H1 (cell line): ENCODE data around the gene SPEN. TPM values are rescaled to one million over a fixed set of nuclear protein-coding genes. Genes with fewer than 3 reads are reported as not detected.

Source experiments
- CTCF ChIA-PET: fragments of 300-600 bp; sonication (Branson Sonifier 250); formaldehyde crosslinking; loops from one replicate; lab custom pipeline; 2021; ENCODE audit not compliant: partially characterized antibody; lab: Charles Lee
- POLR2A ChIA-PET: fragments of 300-600 bp; sonication (Branson Sonifier 250); formaldehyde crosslinking; loops from one replicate; lab custom pipeline; 2021; ENCODE audit warnings: inconsistent platforms; ENCODE audit not compliant: partially characterized antibody; lab: Charles Lee
- DNase-seq, 2 experiments: peaks; one replicate each; pipeline versions ENCODE4 v3.0.0 to v3.0.0-alpha.2; 2010 to 2022; ENCODE audit warnings: low spot score in 2 of 2, low read depth in 1 of 2, mixed read lengths in 1 of 2
- FAIRE-seq: peaks from 2 replicates; lab custom pipeline; 2011; peaks lifted over from hg19 to GRCh38; lab: Jason Lieb, UNC
- H2AFZ ChIP-seq: 2 replicates; pipeline ENCODE4 v1.8.1; 2012; ENCODE audit warnings: low read length, inconsistent platforms
- H2AK5ac ChIP-seq: 2 replicates; pipeline ENCODE4 v1.6.1; 2013; ENCODE audit warnings: low read depth, low read length
- H2BK120ac ChIP-seq: replicated peaks from 2 replicates; pipeline ENCODE3; 2013; ENCODE audit warnings: low read depth, low read length, inconsistent platforms
- H2BK12ac ChIP-seq: 2 replicates; pipeline ENCODE4 v1.6.1; 2013; ENCODE audit warnings: low read depth, low read length
- H2BK15ac ChIP-seq: 2 replicates; pipeline ENCODE4 v1.6.1; 2013; ENCODE audit warnings: low read length
- H2BK20ac ChIP-seq: 2 replicates; pipeline ENCODE4 v1.6.1; 2013; ENCODE audit warnings: low read length
- H2BK5ac ChIP-seq: 2 replicates; pipeline ENCODE4 v1.6.1; 2013; ENCODE audit warnings: low read depth, low read length
- H3K14ac ChIP-seq: 2 replicates; pipeline ENCODE4 v1.6.1; 2013; ENCODE audit warnings: inconsistent platforms; ENCODE audit not compliant: insufficient read length
- H3K18ac ChIP-seq: 2 replicates; pipeline ENCODE4 v1.6.1; 2013; ENCODE audit warnings: low read length; ENCODE audit errors: extremely low read depth
- H3K23ac ChIP-seq: 2 replicates; pipeline ENCODE4 v1.6.1; 2013; ENCODE audit warnings: inconsistent platforms; ENCODE audit not compliant: insufficient read length
- H3K23me2 ChIP-seq: 2 replicates; pipeline ENCODE4 v1.6.1; 2013; ENCODE audit warnings: low read depth, low read length
- H3K27ac ChIP-seq: 2 replicates; pipeline ENCODE4 v1.6.1; 2011; ENCODE audit warnings: low read depth, low read length, inconsistent platforms
- H3K27me3 ChIP-seq, 4 experiments: replicated peaks in 1 of 4; 1 replicate in 1 of 4; 2 replicates in 3 of 4; pipeline versions ENCODE4 v1.6.1 to v1.8.1; 2011 to 2013; ENCODE audit warnings: low read length in 3 of 4, mild to moderate bottlenecking in 3 of 4, inconsistent platforms in 2 of 4, mixed read lengths in 2 of 4, moderate library complexity in 1 of 4; ENCODE audit not compliant: control insufficient read depth in 3 of 4, insufficient read depth in 3 of 4; ENCODE audit errors: extremely low read depth in 1 of 4
- H3K36me3 ChIP-seq, 4 experiments: 2 replicates each; pipeline versions ENCODE4 v1.6.1 to v1.8.1; 2011 to 2013; ENCODE audit warnings: mild to moderate bottlenecking in 4 of 4, low read length in 3 of 4, moderate library complexity in 2 of 4, control low read depth in 1 of 4, inconsistent platforms in 1 of 4; ENCODE audit not compliant: insufficient read depth in 4 of 4, control insufficient read depth in 2 of 4
- H3K4ac ChIP-seq: replicated peaks from 2 replicates; pipeline ENCODE3; 2013; ENCODE audit warnings: low read length, low read depth, mixed read lengths, inconsistent platforms; ENCODE audit not compliant: insufficient read length
- H3K4me1 ChIP-seq, 4 experiments: replicated peaks in 1 of 4; 1 replicate in 1 of 4; 2 replicates in 3 of 4; pipeline versions ENCODE4 v1.6.1 to v1.8.1; 2011 to 2013; ENCODE audit warnings: low read length in 3 of 4, inconsistent platforms in 2 of 4, mixed read lengths in 1 of 4; ENCODE audit not compliant: insufficient read depth in 4 of 4, control insufficient read depth in 3 of 4
- H3K4me2 ChIP-seq, 2 experiments: 2 replicates each; pipeline versions ENCODE4 v1.6.1 to v1.8.1; 2011 to 2013; ENCODE audit warnings: low read depth in 2 of 2, low read length in 2 of 2, control low read depth in 1 of 2, inconsistent platforms in 1 of 2, mild to moderate bottlenecking in 1 of 2; ENCODE audit not compliant: insufficient read depth in 1 of 2
- H3K4me3 ChIP-seq, 4 experiments: fragments of 200-600, 300-600 bp in 1 of 4; sonication (generic), shearing (Covaris generic), sonication (Bioruptor Twin) in 1 of 4; 2 replicates each; pipeline versions ENCODE4 v1.5.1 to v1.8.1; 2011 to 2016; ENCODE audit warnings: low read length in 4 of 4, low read depth in 3 of 4, control low read depth in 2 of 4, inconsistent platforms in 2 of 4, mild to moderate bottlenecking in 2 of 4, mixed read lengths in 1 of 4, moderate library complexity in 1 of 4; ENCODE audit not compliant: insufficient read depth in 2 of 4; ENCODE audit errors: extremely low read depth in 1 of 4
- H3K56ac ChIP-seq: replicated peaks from 2 replicates; pipeline ENCODE3; 2013; ENCODE audit warnings: low read depth, mild to moderate bottlenecking, mixed read lengths, low read length, inconsistent platforms; ENCODE audit not compliant: insufficient read length
- H3K79me1 ChIP-seq: 2 replicates; pipeline ENCODE4 v1.6.1; 2013; ENCODE audit warnings: low read depth, low read length, control low read depth
- H3K79me2 ChIP-seq, 2 experiments: 2 replicates each; pipeline versions ENCODE4 v1.6.1 to v1.8.1; 2012 to 2013; ENCODE audit warnings: low read length in 2 of 2, mild to moderate bottlenecking in 2 of 2, inconsistent platforms in 1 of 2; ENCODE audit not compliant: insufficient read depth in 2 of 2, control insufficient read depth in 1 of 2
- H3K9ac ChIP-seq, 4 experiments: replicated peaks in 1 of 4; 1 replicate in 1 of 4; 2 replicates in 3 of 4; pipeline versions ENCODE4 v1.6.1 to v1.8.1; 2011 to 2013; ENCODE audit warnings: low read depth in 3 of 4, low read length in 3 of 4, control low read depth in 2 of 4, mild to moderate bottlenecking in 2 of 4, moderate library complexity in 2 of 4, inconsistent platforms in 1 of 4; ENCODE audit errors: extremely low read depth in 1 of 4
- H3K9me3 ChIP-seq, 2 experiments: 2 replicates each; pipeline versions ENCODE4 v1.6.1 to v1.8.1; 2012 to 2013; ENCODE audit warnings: mild to moderate bottlenecking in 2 of 2, moderate library complexity in 2 of 2, control low read depth in 1 of 2, inconsistent platforms in 1 of 2, low read depth in 1 of 2, low read length in 1 of 2, mixed read lengths in 1 of 2; ENCODE audit not compliant: insufficient read depth in 2 of 2
- H4K20me1 ChIP-seq, 2 experiments: replicated peaks in 1 of 2; 2 replicates each; pipeline versions ENCODE3 to v1.8.1; 2011 to 2013; ENCODE audit warnings: inconsistent platforms in 2 of 2, low read length in 2 of 2, mild to moderate bottlenecking in 1 of 2; ENCODE audit not compliant: insufficient read depth in 2 of 2, control insufficient read depth in 1 of 2
- H4K5ac ChIP-seq: 2 replicates; pipeline ENCODE4 v1.6.1; 2013; ENCODE audit warnings: low read length, low read depth, mixed read lengths, inconsistent platforms; ENCODE audit not compliant: insufficient read length
- H4K8ac ChIP-seq: 2 replicates; pipeline ENCODE4 v1.8.0; 2013; ENCODE audit warnings: mild to moderate bottlenecking, moderate library complexity, low read length, inconsistent platforms; ENCODE audit not compliant: insufficient read depth; ENCODE audit errors: extremely low read depth
- H4K91ac ChIP-seq: replicated peaks from 2 replicates; pipeline ENCODE3; 2013; ENCODE audit warnings: low read length, mixed read lengths, inconsistent platforms; ENCODE audit not compliant: insufficient read length
- CTBP2 ChIP-seq: IDR thresholded peaks from 2 replicates; pipeline ENCODE4 v1.7.0; 2011; ENCODE audit warnings: borderline replicate concordance, mild to moderate bottlenecking, moderate library complexity, mixed read lengths, low read length; ENCODE audit not compliant: insufficient read depth, insufficient read length
- POU5F1 ChIP-seq: IDR thresholded peaks from 2 replicates; pipeline ENCODE4 v1.6.1; 2011; ENCODE audit warnings: low read depth, mild to moderate bottlenecking, low read length, moderate library complexity
- SP2 ChIP-seq: IDR thresholded peaks from 2 replicates; pipeline ENCODE4 v1.6.1; 2012; ENCODE audit warnings: mild to moderate bottlenecking, low read length, inconsistent platforms
- WGBS, 2 experiments: shearing (Covaris generic) in 1 of 2; methylation state at CpG; one replicate each; pipeline versions ENCODE4 v1.1.6 to v1.1.7; 2013 to 2015; ENCODE audit warnings: low lambda C conversion rate in 2 of 2, mixed read lengths in 2 of 2, inconsistent platforms in 1 of 2, low coverage in 1 of 2, missing lambda C conversion rate in 1 of 2; ENCODE audit not compliant: insufficient replicate concordance in 2 of 2, insufficient coverage in 1 of 2, insufficient read length in 1 of 2; ENCODE audit errors: extremely low coverage in 1 of 2, missing lambda C conversion rate in 1 of 2; 5-methylcytosine and 5-hydroxymethylcytosine counted together
- polyA plus RNA-seq, 7 experiments: library from polyadenylated mRNA; depleted of rRNA in 3 of 7; stranded (reverse) in 5 of 7; unstranded in 2 of 7; fragments of >200 nt in 5 of 7; fragments of 200-250 nt in 2 of 7; gene quantifications; 1 replicate in 5 of 7; 2 replicates in 1 of 7; 4 replicates in 1 of 7; pipeline versions ENCODE4 v1.2.1 to v1.2.3, GENCODE V29; 2011 to 2013; ENCODE audit warnings: missing spikeins in 2 of 7, mixed read lengths in 2 of 7
- total RNA-seq: library from RNA; stranded (reverse); fragmentation: NEBNext Ultra II Directional; extraction: Animal tissue kit (Norgen Biotek cat#: 25700); gene quantifications from 2 replicates; pipeline ENCODE4 v1.2.1, GENCODE V29; 2021

Gene SPEN
- total and polyA plus RNA-seq, 2 of the 8 experiments (the other 6 are each of a cell fraction or from before 2014, with no cell fraction given), result 12.5 to 52.1 TPM

GRCh38 chr1:15932612-15933011 is 85.1 kb downstream of the SPEN start:
- no peak overlapping the region for H2BK12ac ChIP-seq
- no peaks in the 10 kb centered on the region for H3K4me1 ChIP-seq
- FAIRE-seq (no peak), DNase-seq (no peak)
- H2BK20ac ChIP-seq, result no peak overlapping the region
- no peak overlapping the region for H4K5ac ChIP-seq
- no peaks in the 10 kb centered on the region; the same call in 1 of the 2 replicates for H3K79me1 ChIP-seq
- no peak overlapping the region for H2BK5ac ChIP-seq
- no peak overlapping the region for H3K14ac ChIP-seq
- CTCF ChIA-PET, result interaction anchor here (0.8 to 1.3 kb wide), 3 partner anchors 10 to 129 kb away, joined by 3 read pairs; no protein-coding TSS in a partner anchor
- H3K56ac ChIP-seq, result no peak overlapping the region
- H4K8ac ChIP-seq, result no peak overlapping the region
- TF ChIP-seq CTBP2, result no peak
- TF ChIP-seq POU5F1, result no peak
- TF ChIP-seq SP2, result no peak
- H2AFZ ChIP-seq, result no peak overlapping the region
- no peak overlapping the region for H3K4me3 ChIP-seq
- H2BK15ac ChIP-seq, result no peak overlapping the region
- no peak overlapping the region for H4K91ac ChIP-seq
- POLR2A ChIA-PET, result interaction anchor here (1.0 kb wide), 1 partner anchor 167 kb away, joined by 3 read pairs; no protein-coding TSS in a partner anchor
- no peak overlapping the region for H2AK5ac ChIP-seq
- H3K4ac ChIP-seq, result no peak overlapping the region
- H3K18ac ChIP-seq, result no peak overlapping the region
- peaks cover 4 to 8% of the 10 kb centered on the region in 2 experiments for H4K20me1 ChIP-seq
- no peaks in the 10 kb centered on the region; a peak in 1 of 7 replicates for H3K27me3 ChIP-seq
- no peaks in the 10 kb centered on the region for H3K9me3 ChIP-seq
- no peak overlapping the region for H3K23ac ChIP-seq
- H3K79me2 ChIP-seq, result no peaks in the 10 kb centered on the region
- no peak overlapping the region for H2BK120ac ChIP-seq
- 92% methylated on average over 9 of the region's 9 CpGs; no CpG with 5 or more reads in 1 of the 2 experiments for WGBS, 2 experiments
- no peaks in the 10 kb centered on the region for H3K23me2 ChIP-seq
- no peak overlapping the region for H3K27ac ChIP-seq
- no peak overlapping the region for H3K9ac ChIP-seq
- no peak overlapping the region for H3K4me2 ChIP-seq
- peaks cover 40 to 82% (median 53%) of the 10 kb centered on the region in 4 experiments for H3K36me3 ChIP-seq
